Endothelial cell of umbilical vein (primary cell): Measurements from ENCODE around the gene SLC12A1. TPM values are rescaled to one million over a fixed set of nuclear protein-coding genes. Genes with fewer than 3 reads are reported as not detected.

Source experiments
- BruUV-seq: library from RNA; stranded (reverse); fragments of 400-500 nt; replicated peaks from 2 replicates; lab custom pipeline; 2021; lab: Mats Ljungman, UMichigan
- CTCF ChIA-PET: fragments of 300-600, 350-600 bp; sonication (Branson Sonifier 250); formaldehyde crosslinking; loops from one replicate; lab custom pipeline; 2021; ENCODE audit warnings: antibody characterized with exemption, inconsistent platforms; lab: Charles Lee
- POLR2A ChIA-PET: fragments of 300-600, 350-600 bp; sonication (Branson Sonifier 250); formaldehyde crosslinking; loops from one replicate; lab custom pipeline; 2021; ENCODE audit warnings: antibody characterized with exemption, inconsistent platforms; lab: Charles Lee
- DNase-seq: peaks from one replicate; pipeline ENCODE4 v3.0.0-alpha.2; 2011; ENCODE audit warnings: low read depth, low spot score
- FAIRE-seq: peaks from 2 replicates; lab custom pipeline; 2011; peaks lifted over from hg19 to GRCh38; lab: Jason Lieb, UNC
- H2AFZ ChIP-seq: 2 replicates; pipeline ENCODE4 v1.6.0; 2012; ENCODE audit warnings: low read depth, low read length, control low read depth, inconsistent platforms
- H3K27ac ChIP-seq: 2 replicates; pipeline ENCODE4 v1.5.1; 2011; ENCODE audit warnings: low read depth, mild to moderate bottlenecking, control low read depth, low read length, moderate library complexity; ENCODE audit not compliant: insufficient read depth
- H3K27me3 ChIP-seq, 2 experiments: 2 replicates each; pipeline versions ENCODE4 v1.6.0 to v1.6.1; 2011; ENCODE audit warnings: low read length in 2 of 2, mixed read lengths in 1 of 2; ENCODE audit not compliant: control insufficient read depth in 2 of 2, insufficient read depth in 2 of 2
- H3K36me3 ChIP-seq, 2 experiments: 2 replicates in 1 of 2; 3 replicates in 1 of 2; pipeline ENCODE4 v1.5.1; 2011; ENCODE audit warnings: low read length in 2 of 2, mild to moderate bottlenecking in 1 of 2, moderate library complexity in 1 of 2; ENCODE audit not compliant: control insufficient read depth in 2 of 2, insufficient read depth in 2 of 2; ENCODE audit errors: extremely low read depth in 1 of 2
- H3K4me1 ChIP-seq: 3 replicates; pipeline ENCODE4 v1.5.1; 2011; ENCODE audit warnings: mild to moderate bottlenecking, low read length; ENCODE audit not compliant: control insufficient read depth, insufficient read depth; ENCODE audit errors: extremely low read depth
- H3K4me2 ChIP-seq: 2 replicates; pipeline ENCODE4 v1.6.1; 2011; ENCODE audit warnings: low read length, control low read depth, mixed read lengths; ENCODE audit not compliant: insufficient read depth
- H3K4me3 ChIP-seq, 3 experiments: fragments of 200-600 bp in 1 of 3; sonication (generic), shearing (Covaris generic) in 1 of 3; replicated peaks in 1 of 3; 2 replicates each; pipeline ENCODE4 v1.5.1; 2011 to 2016; ENCODE audit warnings: control low read depth in 3 of 3, low read length in 3 of 3, mild to moderate bottlenecking in 2 of 3, inconsistent platforms in 1 of 3, low read depth in 1 of 3, moderate library complexity in 1 of 3; ENCODE audit not compliant: insufficient read depth in 1 of 3
- H3K79me2 ChIP-seq: 2 replicates; pipeline ENCODE4 v1.6.0; 2012; ENCODE audit warnings: low read length, inconsistent platforms; ENCODE audit not compliant: control insufficient read depth, insufficient read depth
- H3K9ac ChIP-seq: replicated peaks from 2 replicates; pipeline ENCODE3; 2011; ENCODE audit warnings: low read length, control low read depth; ENCODE audit not compliant: insufficient read depth; ENCODE audit errors: extremely low read depth
- H3K9me1 ChIP-seq: replicated peaks from 3 replicates; pipeline ENCODE4 v1.6.0; 2011; ENCODE audit warnings: mild to moderate bottlenecking, low read length; ENCODE audit not compliant: control insufficient read depth, insufficient read depth; ENCODE audit errors: extremely low read depth
- H3K9me3 ChIP-seq: replicated peaks from 2 replicates; pipeline ENCODE4 v1.5.1; 2012; ENCODE audit warnings: low read length, inconsistent platforms; ENCODE audit not compliant: control insufficient read depth, insufficient read depth
- H4K20me1 ChIP-seq: replicated peaks from 2 replicates; pipeline ENCODE3; 2011; ENCODE audit warnings: mild to moderate bottlenecking, low read length; ENCODE audit not compliant: control insufficient read depth, insufficient read depth; ENCODE audit errors: extremely low read depth
- CTCF ChIP-seq, 2 donors: IDR thresholded peaks; 1 replicate in 1 of 2; 2 replicates in 1 of 2; pipeline ENCODE4 v1.5.1; 2011; ENCODE audit warnings: low read length in 2 of 2, mild to moderate bottlenecking in 2 of 2, moderate library complexity in 2 of 2, control low read depth in 1 of 2, inconsistent platforms in 1 of 2, low read depth in 1 of 2; ENCODE audit not compliant: insufficient read depth in 1 of 2; ENCODE audit errors: extremely low read depth in 1 of 2
- EZH2 ChIP-seq: IDR thresholded peaks from 2 replicates; pipeline ENCODE4 v1.6.1; 2012; ENCODE audit warnings: borderline replicate concordance, low read depth, mild to moderate bottlenecking, moderate library complexity, low read length, inconsistent platforms; ENCODE audit not compliant: severe bottlenecking
- FOS ChIP-seq: IDR thresholded peaks from 2 replicates; pipeline ENCODE4 v1.6.1; 2011; ENCODE audit warnings: mild to moderate bottlenecking, low read length, moderate library complexity, borderline replicate concordance; ENCODE audit not compliant: insufficient read depth
- GATA2 ChIP-seq: IDR thresholded peaks from 2 replicates; pipeline ENCODE4 v1.7.0; 2011; ENCODE audit warnings: low read depth, mild to moderate bottlenecking, moderate library complexity, mixed read lengths, low read length; ENCODE audit not compliant: insufficient read length, insufficient read depth
- JUN ChIP-seq: IDR thresholded peaks from 2 replicates; pipeline ENCODE4 v1.6.1; 2011; ENCODE audit warnings: borderline replicate concordance, low read depth; ENCODE audit not compliant: insufficient read length, insufficient read depth
- MAX ChIP-seq: IDR thresholded peaks from 2 replicates; pipeline ENCODE4 v1.6.1; 2011; ENCODE audit not compliant: insufficient read depth, insufficient read length
- MYC ChIP-seq: IDR thresholded peaks from one replicate; pipeline ENCODE4 v1.6.1; 2011; ENCODE audit warnings: mild to moderate bottlenecking, low read depth, low read length
- POLR2A ChIP-seq: IDR thresholded peaks from 2 replicates; pipeline ENCODE4 v1.6.1; 2012; ENCODE audit warnings: low read depth, mild to moderate bottlenecking, control low read depth, low read length
- POLR2AphosphoS5 ChIP-seq: IDR thresholded peaks from 2 replicates; pipeline ENCODE4 v1.6.1; 2012; ENCODE audit warnings: low read depth, mild to moderate bottlenecking, control low read depth, low read length, moderate library complexity; ENCODE audit not compliant: insufficient read depth
- dilution Hi-C: fragments of 300-500 bp; cut with MboI; formaldehyde crosslinking; loops from one replicate; pipeline ENCODE4 v1.15.0; 2019; ENCODE audit warnings: low sequenced_read_pairs; ENCODE audit not compliant: extremely low pct_ligation_motif_present
- intact Hi-C: fragments of 100-400 bp; cut with micrococcal nuclease; formaldehyde crosslinking; loops from one replicate; pipeline ENCODE4 v1.10.0; 2022
- polyA plus RNA-seq, 4 experiments: library from polyadenylated mRNA; depleted of rRNA in 3 of 4; stranded (reverse) in 3 of 4; unstranded in 1 of 4; fragments of >200 nt; gene quantifications; 2 replicates each; pipeline versions ENCODE4 v1.2.1 to v1.2.3, GENCODE V29; 2011 to 2012; ENCODE audit warnings: missing spikeins in 1 of 4
- total RNA-seq: library from RNA; stranded (reverse); gene quantifications from 2 replicates; pipeline ENCODE4 v1.2.3, GENCODE V29; 2021

Gene SLC12A1
- total and polyA plus RNA-seq, 2 donors (not counting 3 experiments of a cell fraction or from before 2014, with no cell fraction given) = not detected

DNA sequence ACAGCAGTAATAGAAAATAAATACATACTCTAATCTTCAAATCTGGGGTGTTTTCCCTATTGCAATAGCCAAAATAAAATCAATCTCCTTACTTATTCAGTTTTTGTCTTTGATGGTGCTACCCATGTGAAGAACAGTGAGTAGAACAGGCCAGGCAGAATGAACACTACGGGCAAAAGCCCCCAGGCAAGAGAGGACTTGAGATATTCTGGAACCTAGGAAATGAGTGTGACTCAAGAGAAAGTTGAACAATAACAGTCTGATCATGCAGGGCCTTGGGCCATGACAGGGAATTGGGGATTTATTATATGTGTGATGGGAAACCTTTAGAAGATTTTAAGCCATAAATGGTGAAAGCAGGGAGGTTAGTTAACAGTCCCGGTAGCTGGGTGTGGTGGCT lies 111.1 kb downstream of the SLC12A1 start:
- ChIA-PET CTCF (no interaction called here), POLR2A (no interaction called here)
- Histone ChIP-seq H3K9me1 (no peaks in the 10 kb centered on the region), H4K20me1 (no peaks in the 10 kb centered on the region), H3K27me3 (peaks cover 6% of the 10 kb centered on the region in 2 experiments), H3K4me3 (no peak overlapping the region), H3K79me2 (no peaks in the 10 kb centered on the region), H3K4me2 (no peak overlapping the region), H3K27ac (no peak overlapping the region), H3K4me1 (no peaks in the 10 kb centered on the region), H3K36me3 (no peaks in the 10 kb centered on the region), H2AFZ (no peak overlapping the region), H3K9ac (no peak overlapping the region), H3K9me3 (no peaks in the 10 kb centered on the region)
- FAIRE-seq (no peak), DNase-seq (no peak)
- no TSS peak for BruUV-seq
- intact Hi-C loops = no loop called here
- dilution Hi-C loops = no loop called here
- no peak for TF ChIP-seq FOS
- no peak for TF ChIP-seq POLR2AphosphoS5
- no peak for TF ChIP-seq CTCF (IDR thresholded peaks at IDR 0.05; ENCODE audit: extremely low read depth in 1 of 2, insufficient read depth in 1 of 2, low read depth in 1 of 2, low read length in 2 of 2)
- no peak for TF ChIP-seq POLR2A
- no peak for TF ChIP-seq EZH2
- no peak for TF ChIP-seq JUN
- TF ChIP-seq MYC = no peak
- TF ChIP-seq MAX = no peak
- no peak for TF ChIP-seq GATA2
